ENCODE results near the gene ZFAND3. TPM values are rescaled to one million over a fixed set of nuclear protein-coding genes. Genes with fewer than 3 reads are reported as not detected.

The ZFAND3 gene
- polyA plus RNA-seq, 1 of the 3 experiments (the other 2 are of a cell fraction): 16.7 TPM

DNA sequence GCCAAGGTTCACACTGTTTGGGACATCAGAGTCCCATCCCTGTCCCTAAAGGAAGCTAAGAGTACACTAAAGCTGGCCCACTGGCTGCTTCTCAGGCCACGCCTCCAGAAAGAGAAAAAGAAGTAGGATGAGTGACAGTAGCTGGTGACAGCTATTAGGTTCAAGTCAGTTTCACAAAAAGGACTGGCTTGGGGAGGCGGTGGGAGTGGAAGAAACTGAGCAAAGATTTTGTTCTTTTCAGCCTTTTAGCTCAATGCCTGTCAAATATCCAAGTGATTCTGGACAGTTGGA is 374.7 kb downstream of the ZFAND3 start:
- H3K4me3 ChIP-seq (ENCODE audit: low read depth in 2 of 2, low read length in 1 of 2): no peak overlapping the region
- no peak overlapping the region for H3K4me2 ChIP-seq
- no peaks in the 10 kb centered on the region for H3K9me2 ChIP-seq
- H3K36me3 ChIP-seq (replicated peaks in 1 of 2; ENCODE audit: control insufficient read depth in 1 of 2, insufficient read depth in 2 of 2, low read length in 1 of 2): peaks cover 0 to 3% of the 10 kb centered on the region in 2 experiments
- POLR2A ChIA-PET: interaction anchor here (0.6 kb wide), 1 partner anchor 1435 kb away, joined by 3 read pairs; no protein-coding TSS in a partner anchor
- H3K27me3 ChIP-seq (ENCODE audit: insufficient read depth): no peaks in the 10 kb centered on the region
- CTCF ChIA-PET: interaction anchor here (1.1 to 1.3 kb wide), 3 partner anchors 73 to 182 kb away, joined by 3 read pairs; no protein-coding TSS in a partner anchor
- TF ChIP-seq, protein P1, sequence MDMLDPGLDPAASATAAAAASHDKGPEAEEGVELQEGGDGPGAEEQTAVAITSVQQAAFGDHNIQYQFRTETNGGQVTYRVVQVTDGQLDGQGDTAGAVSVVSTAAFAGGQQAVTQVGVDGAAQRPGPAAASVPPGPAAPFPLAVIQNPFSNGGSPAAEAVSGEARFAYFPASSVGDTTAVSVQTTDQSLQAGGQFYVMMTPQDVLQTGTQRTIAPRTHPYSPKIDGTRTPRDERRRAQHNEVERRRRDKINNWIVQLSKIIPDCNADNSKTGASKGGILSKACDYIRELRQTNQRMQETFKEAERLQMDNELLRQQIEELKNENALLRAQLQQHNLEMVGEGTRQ (IDR thresholded peaks at IDR 0.05; ENCODE audit: borderline replicate concordance, low read depth, low read length): no peak
- TF ChIP-seq MEF2A (IDR thresholded peaks at IDR 0.05; ENCODE audit: borderline replicate concordance, low read depth) (no peak), RFX5 (IDR thresholded peaks at IDR 0.05; ENCODE audit: low read length) (no peak), FOSL2 (IDR thresholded peaks at IDR 0.05; ENCODE audit: borderline replicate concordance, low read depth) (no peak), FOXJ3 (CRISPR knock-in tag; IDR thresholded peaks at IDR 0.05) (no peak), NFIC (IDR thresholded peaks at IDR 0.05; ENCODE audit: borderline replicate concordance) (no peak), SIN3A (IDR thresholded peaks at IDR 0.05; ENCODE audit: borderline replicate concordance, low read depth, low read length) (no peak), GABPA (IDR thresholded peaks at IDR 0.05; ENCODE audit: low read depth) (no peak), MXI1 (IDR thresholded peaks at IDR 0.05; ENCODE audit: low read depth, low read length) (no peak), EZH2phosphoT487 (IDR thresholded peaks at IDR 0.05; ENCODE audit: borderline replicate concordance, low read depth) (no peak), ELF1 (IDR thresholded peaks at IDR 0.05) (no peak), TEAD4 (IDR thresholded peaks at IDR 0.05; ENCODE audit: borderline replicate concordance, insufficient read depth) (no peak)
- DNase-seq: no peak
- no peak overlapping the region for H3K9ac ChIP-seq
- H3K27ac ChIP-seq (ENCODE audit: low read depth in 2 of 2, low read length in 1 of 2): no peak overlapping the region
- no peaks in the 10 kb centered on the region for H3K79me2 ChIP-seq (ENCODE audit: insufficient read depth)
- no peaks in the 10 kb centered on the region for H3F3A ChIP-seq (replicated peaks; ENCODE audit: insufficient read depth)
- no peaks in the 10 kb centered on the region for H3K9me3 ChIP-seq
- H3K4me1 ChIP-seq (ENCODE audit: control insufficient read depth in 1 of 2, insufficient read depth in 2 of 2, low read depth in 1 of 2, low read length in 1 of 2): peaks cover 0 to 19% of the 10 kb centered on the region in 2 experiments; a peak in 1 of 4 replicates
- no peaks in the 10 kb centered on the region for H4K20me1 ChIP-seq (ENCODE audit: insufficient read depth)
- no peak overlapping the region for H2AFZ ChIP-seq (ENCODE audit: low read depth)
- 100% methylated on average over 2 of the region's 2 CpGs for WGBS (ENCODE audit: low lambda C conversion rate)

DNA sequence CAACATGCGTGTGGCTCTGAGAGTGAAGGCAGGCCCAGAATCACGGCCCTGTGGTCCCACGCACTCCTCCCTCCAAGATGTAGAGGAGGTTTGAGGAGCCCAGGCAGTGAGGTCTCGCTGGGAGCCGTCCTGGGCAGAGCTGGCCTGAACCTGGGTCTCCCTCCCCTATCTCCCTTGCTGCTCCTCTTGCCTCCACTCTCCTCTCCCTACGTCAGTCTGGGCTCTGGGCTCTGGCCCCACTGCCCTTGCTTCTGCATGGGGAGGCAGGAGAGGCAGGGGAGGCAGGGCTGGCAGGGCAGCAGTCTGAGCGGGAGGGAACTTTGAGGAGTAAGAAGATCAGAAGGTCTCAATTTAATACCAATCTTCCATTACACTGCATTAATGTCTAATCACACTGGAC is 375.1 kb downstream of the ZFAND3 start:
- no peaks in the 10 kb centered on the region for H4K20me1 ChIP-seq (ENCODE audit: insufficient read depth)
- no peaks in the 10 kb centered on the region for H3K9me3 ChIP-seq
- H3K4me2 ChIP-seq: no peak overlapping the region
- ChIA-PET POLR2A (interaction anchor here (0.6 kb wide), 1 partner anchor 1435 kb away, joined by 3 read pairs; no protein-coding TSS in a partner anchor), CTCF (interaction anchor here (1.1 to 1.3 kb wide), 3 partner anchors 72 to 183 kb away, joined by 3 read pairs; no protein-coding TSS in a partner anchor)
- peaks cover 0 to 3% of the 10 kb centered on the region in 2 experiments for H3K36me3 ChIP-seq (replicated peaks in 1 of 2; ENCODE audit: control insufficient read depth in 1 of 2, insufficient read depth in 2 of 2, low read length in 1 of 2)
- H3K79me2 ChIP-seq (ENCODE audit: insufficient read depth): no peaks in the 10 kb centered on the region
- WGBS (ENCODE audit: low lambda C conversion rate): 93% methylated on average over 7 of the region's 7 CpGs
- no peaks in the 10 kb centered on the region for H3F3A ChIP-seq (replicated peaks; ENCODE audit: insufficient read depth)
- H3K27me3 ChIP-seq (ENCODE audit: insufficient read depth): no peaks in the 10 kb centered on the region
- H3K4me1 ChIP-seq (ENCODE audit: control insufficient read depth in 1 of 2, insufficient read depth in 2 of 2, low read depth in 1 of 2, low read length in 1 of 2): peaks cover 0 to 19% of the 10 kb centered on the region in 2 experiments; a peak in 1 of 4 replicates
- H3K9ac ChIP-seq: no peak overlapping the region
- H3K9me2 ChIP-seq: no peaks in the 10 kb centered on the region
- no peak for DNase-seq
- no peak overlapping the region for H3K27ac ChIP-seq (ENCODE audit: low read depth in 2 of 2, low read length in 1 of 2)
- H3K4me3 ChIP-seq (ENCODE audit: low read depth in 2 of 2, low read length in 1 of 2): no peak overlapping the region
- TF ChIP-seq, protein P1 (IDR thresholded peaks at IDR 0.05; ENCODE audit: borderline replicate concordance, low read depth, low read length): no peak
- TF ChIP-seq RAD21 (IDR thresholded peaks at IDR 0.05; ENCODE audit: low read length) (no peak), POLR2AphosphoS5 (IDR thresholded peaks at IDR 0.05; ENCODE audit: low read depth, low read length) (no peak), GABPA (IDR thresholded peaks at IDR 0.05; ENCODE audit: low read depth) (no peak), RFX5 (IDR thresholded peaks at IDR 0.05; ENCODE audit: low read length) (no peak), FOXJ3 (CRISPR knock-in tag; IDR thresholded peaks at IDR 0.05) (no peak), MEF2A (IDR thresholded peaks at IDR 0.05; ENCODE audit: borderline replicate concordance, low read depth) (no peak), EZH2phosphoT487 (IDR thresholded peaks at IDR 0.05; ENCODE audit: borderline replicate concordance, low read depth) (no peak), JUND (IDR thresholded peaks at IDR 0.05) (no peak)
- TF ChIP-seq, protein P2, sequence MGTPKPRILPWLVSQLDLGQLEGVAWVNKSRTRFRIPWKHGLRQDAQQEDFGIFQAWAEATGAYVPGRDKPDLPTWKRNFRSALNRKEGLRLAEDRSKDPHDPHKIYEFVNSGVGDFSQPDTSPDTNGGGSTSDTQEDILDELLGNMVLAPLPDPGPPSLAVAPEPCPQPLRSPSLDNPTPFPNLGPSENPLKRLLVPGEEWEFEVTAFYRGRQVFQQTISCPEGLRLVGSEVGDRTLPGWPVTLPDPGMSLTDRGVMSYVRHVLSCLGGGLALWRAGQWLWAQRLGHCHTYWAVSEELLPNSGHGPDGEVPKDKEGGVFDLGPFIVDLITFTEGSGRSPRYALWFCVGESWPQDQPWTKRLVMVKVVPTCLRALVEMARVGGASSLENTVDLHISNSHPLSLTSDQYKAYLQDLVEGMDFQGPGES (IDR thresholded peaks at IDR 0.05; ENCODE audit: low read depth, low read length): no peak
- TF ChIP-seq, protein P3, sequence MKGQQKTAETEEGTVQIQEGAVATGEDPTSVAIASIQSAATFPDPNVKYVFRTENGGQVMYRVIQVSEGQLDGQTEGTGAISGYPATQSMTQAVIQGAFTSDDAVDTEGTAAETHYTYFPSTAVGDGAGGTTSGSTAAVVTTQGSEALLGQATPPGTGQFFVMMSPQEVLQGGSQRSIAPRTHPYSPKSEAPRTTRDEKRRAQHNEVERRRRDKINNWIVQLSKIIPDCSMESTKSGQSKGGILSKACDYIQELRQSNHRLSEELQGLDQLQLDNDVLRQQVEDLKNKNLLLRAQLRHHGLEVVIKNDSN (IDR thresholded peaks at IDR 0.05; ENCODE audit: borderline replicate concordance, low read depth): no peak
- H2AFZ ChIP-seq (ENCODE audit: low read depth): no peak overlapping the region

Data from SK-N-SH (cell line).